Stimulated activated CD4-positive, alpha-beta T cell treated with anti-CD3 and anti-CD28 coated beads, Interleukin-2, amount 100 ng/mL, for 4 hours (primary cell): ENCODE data around the gene LMOD1.

Source experiments
- DNase-seq: peaks from one replicate; pipeline ENCODE4 v3.0.0-alpha.2; 2020; ENCODE audit warnings: low read depth

LMOD1 gene

DNA sequence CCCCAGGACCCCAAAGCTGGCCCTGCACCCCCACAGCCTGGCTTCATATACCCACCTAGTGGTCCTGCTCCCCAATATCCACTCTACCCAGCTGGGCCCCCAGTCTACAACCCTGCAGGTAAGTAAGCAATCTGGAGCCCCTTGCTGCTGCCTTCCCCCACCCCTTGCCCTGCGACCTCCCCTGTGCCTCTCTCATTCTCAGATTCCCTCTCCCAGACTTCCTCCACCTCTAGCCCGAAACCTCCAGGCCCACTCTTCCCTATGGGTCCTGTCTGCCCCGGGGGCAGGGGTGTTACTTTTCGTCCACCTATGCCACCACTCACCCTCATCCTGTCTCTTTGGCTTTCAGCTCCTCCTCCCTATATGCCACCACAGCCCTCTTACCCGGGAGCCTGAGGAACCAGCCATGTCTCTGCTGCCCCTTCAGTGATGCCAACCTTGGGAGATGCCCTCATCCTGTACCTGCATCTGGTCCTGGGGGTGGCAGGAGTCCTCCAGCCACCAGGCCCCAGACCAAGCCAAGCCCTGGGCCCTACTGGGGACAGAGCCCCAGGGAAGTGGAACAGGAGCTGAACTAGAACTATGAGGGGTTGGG lies 54.8 kb downstream of the LMOD1 start:
- no peak for DNase-seq

GRCh38 chr1:201890806-201891450 lies 55.4 kb downstream of the LMOD1 start:
- no peak for DNase-seq

DNA sequence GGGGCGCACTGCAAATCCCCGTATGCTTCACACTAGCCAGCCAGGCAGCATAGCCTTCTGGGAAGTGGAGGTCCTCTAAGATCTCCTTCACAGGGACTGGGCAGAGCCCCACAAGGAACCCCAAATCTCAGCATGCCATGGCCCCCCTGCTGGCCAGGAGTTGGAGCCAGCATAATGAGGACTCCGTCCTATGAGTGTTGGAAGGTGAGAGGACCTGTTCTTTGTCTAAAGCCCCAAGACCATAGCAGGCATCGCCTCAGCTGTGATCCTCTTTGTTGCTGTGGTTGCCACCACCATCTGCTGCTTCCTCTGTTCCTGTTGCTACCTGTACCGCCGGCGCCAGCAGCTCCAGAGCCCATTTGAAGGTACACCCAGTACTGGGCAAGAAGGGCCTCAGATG lies 56.1 kb downstream of the LMOD1 start:
- DNase-seq, result no peak

- DNase-seq, result no peak
These were observed 57.0 kb downstream of the LMOD1 start for GRCh38 chr1:201889090-201889968.

DNA sequence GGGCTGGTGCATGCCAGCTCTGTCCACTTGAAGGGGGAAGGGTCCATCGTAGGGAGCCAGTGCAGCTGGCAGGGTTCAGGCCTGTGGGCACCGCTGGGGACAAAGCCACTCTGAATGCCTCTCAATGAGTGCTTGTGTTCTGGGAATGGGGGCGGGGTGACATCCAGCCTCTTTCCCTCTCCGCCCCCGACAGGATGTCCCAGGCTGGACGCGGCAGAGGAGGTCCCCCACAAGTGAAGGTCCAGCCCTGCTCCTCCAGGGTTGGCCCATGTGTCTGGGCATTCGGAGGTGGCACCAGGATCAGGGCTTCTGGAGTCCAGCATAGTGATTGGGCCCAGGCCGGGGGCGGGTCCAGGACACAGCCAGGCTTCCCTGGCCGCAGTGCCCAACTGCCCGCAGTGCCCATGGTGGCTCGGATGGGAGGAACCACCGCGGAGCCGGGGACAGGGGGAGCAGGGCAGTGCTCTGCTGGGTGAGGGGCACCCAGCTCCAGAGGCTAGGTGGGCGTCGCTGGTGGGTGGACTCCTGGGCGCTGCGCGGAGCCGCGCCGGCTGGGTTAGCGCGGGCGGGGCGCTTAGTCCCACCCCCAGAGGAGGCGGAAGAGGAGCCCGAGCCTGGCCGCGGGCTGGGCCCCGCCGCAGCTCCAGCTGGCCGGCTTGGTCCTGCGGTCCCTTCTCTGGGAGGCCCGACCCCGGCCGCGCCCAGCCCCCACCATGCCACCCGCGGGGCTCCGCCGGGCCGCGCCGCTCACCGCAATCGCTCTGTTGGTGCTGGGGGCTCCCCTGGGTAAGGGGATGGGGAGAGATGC lies 57.9 kb downstream of the LMOD1 start, which contains the start of gene SHISA4:
Gene SHISA4, plus strand, starts transcription at position 617 of the 808 bp plus-strand sequence. Its CDS starts 97 bp downstream, at position 714.
- DNase-seq, result no peak

GRCh38 chr1:201887116-201887866 lies 59.1 kb downstream of the LMOD1 start:
- no peak for DNase-seq

DNA sequence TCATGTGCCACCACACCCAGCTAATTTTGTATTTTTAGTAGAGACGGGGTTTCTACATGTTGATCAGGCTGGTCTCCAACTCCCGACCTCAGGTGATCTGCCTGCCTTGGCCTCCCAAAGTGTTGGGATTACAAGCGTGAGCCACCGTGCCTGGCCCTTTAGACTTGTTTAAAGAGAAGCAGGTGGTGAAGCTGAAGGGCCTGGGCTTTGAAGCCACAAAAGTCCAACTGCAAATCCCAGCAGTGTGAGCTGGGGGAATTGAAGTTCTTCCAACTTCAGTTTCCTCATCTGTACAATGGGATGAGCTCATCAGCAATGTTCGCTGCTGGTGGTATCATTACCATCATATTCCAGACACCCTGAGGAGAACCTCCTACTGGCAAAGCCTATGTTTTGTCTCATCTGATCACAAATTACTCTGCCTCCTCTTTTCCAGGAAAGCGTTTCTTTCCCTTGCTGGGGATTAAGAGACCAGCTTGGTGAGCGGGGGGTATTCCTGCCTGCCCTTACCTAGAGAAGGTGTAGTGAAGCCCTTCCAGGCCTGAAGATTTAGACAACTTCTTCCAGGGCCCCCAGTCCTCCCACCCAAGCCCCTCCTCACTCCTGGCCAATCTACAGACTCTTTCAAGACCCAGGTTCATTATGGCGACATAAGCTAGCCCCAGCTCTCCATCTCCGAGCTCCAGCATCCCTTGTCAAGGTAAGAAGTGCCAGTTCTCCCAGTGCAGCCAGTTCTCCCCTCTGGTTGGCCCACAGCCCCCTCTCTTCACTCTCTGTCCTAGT lies 60.1 kb downstream of the LMOD1 start:
- no peak for DNase-seq

- DNase-seq, result no peak
These were observed 60.7 kb downstream of the LMOD1 start for GRCh38 chr1:201885531-201886075.

DNA sequence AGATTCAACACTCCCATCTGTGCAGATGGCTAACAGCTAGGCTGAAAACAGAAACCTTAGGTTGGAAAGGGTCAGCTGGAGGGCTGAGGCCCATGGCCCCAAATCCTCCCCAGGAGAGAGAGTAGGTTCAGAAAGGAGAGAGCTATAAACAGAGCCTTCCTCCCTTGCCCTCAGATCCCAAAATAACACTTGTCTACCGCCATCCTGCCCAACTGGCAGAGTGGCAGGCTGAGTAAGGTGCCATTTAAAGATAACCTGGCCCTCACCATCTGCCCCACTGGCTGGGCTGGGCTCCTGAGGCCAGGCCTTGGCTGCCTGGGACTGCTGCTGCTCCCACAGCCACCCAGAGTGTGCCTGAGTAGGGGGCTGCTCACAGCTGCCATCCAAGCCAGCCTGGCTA lies 61.9 kb downstream of the LMOD1 start:
- no peak for DNase-seq

GRCh38 chr1:201883786-201884185 lies 62.6 kb downstream of the LMOD1 start:
- no peak for DNase-seq

- DNase-seq, result no peak
These were observed 63.1 kb downstream of the LMOD1 start for GRCh38 chr1:201883266-201883665.

GRCh38 chr1:201882665-201883132 lies 63.6 kb downstream of the LMOD1 start:
- DNase-seq, result no peak

DNA sequence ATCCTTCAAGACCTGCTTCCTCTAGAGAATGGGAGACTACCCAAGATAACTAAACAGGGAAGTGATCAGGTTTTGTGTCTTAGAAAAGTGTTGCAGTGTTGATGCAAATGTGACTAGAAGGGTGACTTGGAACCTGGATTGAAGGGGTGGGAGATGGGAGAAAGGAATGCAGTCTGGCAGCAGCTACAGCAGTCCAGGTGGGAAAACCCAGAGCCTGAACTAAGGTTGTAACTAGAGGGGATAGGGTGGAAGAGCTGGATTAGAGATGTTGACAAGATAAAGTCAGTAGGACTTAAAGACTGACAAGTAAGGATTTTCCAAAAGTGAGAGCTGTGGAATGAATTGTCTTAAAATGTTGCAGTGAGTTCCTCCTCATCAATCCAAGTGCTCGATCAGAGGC lies 64.7 kb downstream of the LMOD1 start:
- no peak for DNase-seq

DNA sequence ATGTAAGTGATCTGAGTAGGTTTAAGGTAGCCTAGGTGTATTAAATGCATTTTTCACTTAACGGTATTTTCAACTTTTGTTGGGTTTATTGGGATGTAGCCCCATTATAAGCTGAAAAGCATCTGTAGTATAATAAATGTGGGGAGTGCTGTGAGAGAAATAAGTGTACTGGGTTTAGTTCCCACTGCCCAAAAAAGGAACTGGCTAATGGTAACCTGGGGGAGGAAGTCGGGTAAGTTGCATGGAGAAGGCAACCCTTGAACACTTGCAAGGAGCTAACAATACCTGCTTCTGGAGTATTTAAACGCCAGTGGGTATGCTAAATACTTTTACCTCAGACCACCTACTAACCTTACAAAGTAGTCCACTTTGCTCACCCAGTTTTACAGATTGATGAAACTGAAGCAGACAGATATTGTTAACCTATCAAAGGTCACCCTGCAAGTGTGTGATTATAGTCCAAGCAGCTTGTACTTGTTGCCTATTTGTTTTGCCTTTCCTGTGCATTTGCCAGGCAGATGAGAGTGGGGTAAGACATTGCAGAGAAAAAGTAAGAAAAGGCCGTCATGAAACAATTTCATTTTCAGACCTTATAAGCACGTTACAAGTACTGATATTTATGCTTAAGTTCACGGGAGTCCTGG lies 65.3 kb downstream of the LMOD1 start:
- no peak for DNase-seq

DNA sequence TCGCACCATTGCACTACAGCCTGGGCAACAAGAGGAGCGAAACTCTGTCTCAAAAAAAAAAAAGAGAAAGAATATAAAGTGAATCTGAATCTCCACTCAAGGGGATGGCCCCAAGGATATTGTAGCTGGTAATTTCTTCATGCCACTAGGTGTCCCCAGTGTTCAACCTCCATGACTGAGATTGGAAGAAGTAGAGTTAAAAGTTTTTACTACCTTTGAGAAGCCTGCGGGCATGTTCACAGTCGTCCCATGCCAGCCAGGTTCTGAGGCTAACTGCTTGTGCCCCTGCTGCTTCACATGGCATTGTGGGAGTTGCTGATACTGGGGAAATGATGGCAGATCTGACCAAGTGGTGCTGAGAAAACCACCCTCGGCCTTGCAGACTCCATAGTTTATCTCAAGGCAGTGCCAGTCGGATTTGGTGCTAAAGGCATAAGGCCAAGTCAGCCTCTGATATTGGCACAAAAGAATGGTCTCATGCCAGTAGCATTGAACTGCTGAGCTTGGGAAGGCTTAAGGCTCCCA lies 68.4 kb downstream of the LMOD1 start:
- DNase-seq, result no peak

- DNase-seq, result no peak
These were observed 70.1 kb downstream of the LMOD1 start for GRCh38 chr1:201876148-201876818.

DNA sequence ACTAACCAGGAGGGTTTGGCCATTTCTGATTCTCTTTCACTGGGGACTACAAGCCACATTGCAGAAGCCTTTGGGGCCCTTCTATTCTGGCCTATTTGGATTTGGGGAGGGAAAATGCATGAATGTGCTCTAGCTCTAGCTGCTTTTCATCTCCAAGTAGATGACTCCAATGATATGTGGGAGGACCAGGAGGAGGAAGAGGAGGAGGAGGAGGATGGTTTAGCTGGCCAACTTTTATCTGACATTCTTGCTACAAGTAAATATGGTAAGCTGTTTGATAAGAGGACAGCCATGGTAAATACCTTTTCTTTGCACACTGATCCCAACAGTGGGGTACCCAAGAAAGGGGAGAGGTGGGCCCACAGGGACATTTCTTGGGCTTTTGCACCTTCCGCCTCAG lies 71.7 kb downstream of the LMOD1 start:
- DNase-seq, result no peak

- no peak for DNase-seq
These were observed 76.0 kb downstream of the LMOD1 start for GRCh38 chr1:201870397-201870796.

- no peak for DNase-seq
These were observed 84.9 kb downstream of the LMOD1 start for GRCh38 chr1:201861448-201861847.
